Measurements from ENCODE around the gene DNMT3L. TPM values are rescaled to one million over a fixed set of nuclear protein-coding genes. Genes with fewer than 3 reads are reported as not detected.
"Not testable (repeated sequence)": the region's sequence is repeated elsewhere in the genome, so short reads cannot be mapped to it uniquely, and the experiment has no call there.

DNMT3L gene
- total RNA-seq, 1 donor from 2014 or later = not detected

DNA sequence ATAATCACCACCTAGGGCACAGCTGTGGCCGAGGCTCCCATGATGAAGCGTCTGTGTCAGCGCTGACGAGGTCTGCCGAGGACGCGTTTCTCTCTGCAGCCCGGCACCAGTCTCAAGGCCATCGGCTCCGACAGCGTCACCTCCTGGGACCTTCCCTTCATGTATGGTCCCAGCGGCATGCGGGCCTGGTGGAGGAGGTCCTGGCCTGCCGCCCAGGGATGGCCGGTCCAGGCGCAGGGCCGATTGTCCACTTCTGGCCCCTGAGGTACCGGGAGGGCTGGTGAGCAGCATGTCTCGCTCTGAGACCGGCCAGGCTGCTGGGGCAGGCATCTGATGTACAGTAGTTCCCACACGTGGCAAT, 64.6 kb downstream of the DNMT3L start:
- not testable (repeated sequence) for DNase-seq (ENCODE audit: low spot score)

Other genes starting within 250 kb of the DNMT3L start
- gene TRAPPC10, start 249.6 kb downstream of the DNMT3L start, total RNA-seq = 37.0 TPM
- 6.2 TPM for gene PWP2, start 154.5 kb downstream of the DNMT3L start, total RNA-seq
- gene GATD3, start 128.2 kb downstream of the DNMT3L start, total RNA-seq = 10.1 TPM
- gene ICOSLG, start 21.0 kb downstream of the DNMT3L start, total RNA-seq = 8.6 TPM
- gene AIRE, start 24.0 kb upstream of the DNMT3L start, total RNA-seq = 0.17 TPM
- 319 TPM for gene PFKL, start 38.2 kb upstream of the DNMT3L start, total RNA-seq
- gene CFAP410, start 77.5 kb upstream of the DNMT3L start, total RNA-seq = 24.7 TPM
- 13.8 TPM for gene TRPM2, start 91.7 kb upstream of the DNMT3L start, total RNA-seq
- 15.6 TPM for gene LRRC3, start 193.6 kb upstream of the DNMT3L start, total RNA-seq